ENCODE data around the gene CLDN7.
A peak's percentile ranks its signal among the peaks of the same experiment; 100 is the strongest.

Gene CLDN7

DNA sequence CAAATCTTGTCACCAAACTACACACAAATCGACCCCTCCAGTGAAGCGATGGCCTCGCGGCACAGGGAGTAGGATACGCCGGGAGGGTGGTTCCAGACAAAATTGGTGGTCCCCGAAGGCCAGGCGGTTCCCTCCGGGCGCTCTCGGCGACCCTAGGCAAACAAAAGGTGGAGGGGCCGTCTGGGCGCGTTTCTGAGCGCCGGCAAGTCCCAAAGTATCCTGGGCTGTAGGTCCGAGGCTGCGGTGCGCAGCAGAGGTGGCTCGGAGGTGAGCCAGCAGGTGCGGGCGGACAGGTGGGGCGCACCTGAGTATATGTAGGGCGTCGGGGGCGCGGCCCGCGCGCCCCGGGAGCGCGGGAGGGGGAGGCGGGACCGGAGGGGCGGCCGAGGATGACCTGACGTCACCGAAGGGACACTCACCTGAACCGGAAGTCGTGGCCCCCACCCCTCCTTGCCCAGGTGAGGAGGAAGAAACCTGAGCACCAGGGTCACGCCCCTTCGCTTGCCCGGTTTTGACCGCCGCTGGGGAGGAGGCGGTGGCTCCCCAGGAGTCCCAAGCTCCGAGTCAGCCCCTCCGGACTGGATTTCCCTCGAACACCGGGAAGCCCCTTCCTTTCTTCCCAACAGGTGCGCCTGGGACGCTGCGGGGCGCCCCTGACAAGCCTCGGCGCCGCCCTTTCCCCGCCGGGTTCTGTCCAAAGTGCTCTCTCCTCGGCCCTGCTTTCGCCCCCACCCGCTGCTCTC is at the start of gene CLDN7:
Gene CLDN7, minus strand, starts transcription at position 287 of the 743 bp plus-strand sequence. CDS start 435 bp downstream, outside the sequence.
- TF ChIP-seq, protein P1, sequence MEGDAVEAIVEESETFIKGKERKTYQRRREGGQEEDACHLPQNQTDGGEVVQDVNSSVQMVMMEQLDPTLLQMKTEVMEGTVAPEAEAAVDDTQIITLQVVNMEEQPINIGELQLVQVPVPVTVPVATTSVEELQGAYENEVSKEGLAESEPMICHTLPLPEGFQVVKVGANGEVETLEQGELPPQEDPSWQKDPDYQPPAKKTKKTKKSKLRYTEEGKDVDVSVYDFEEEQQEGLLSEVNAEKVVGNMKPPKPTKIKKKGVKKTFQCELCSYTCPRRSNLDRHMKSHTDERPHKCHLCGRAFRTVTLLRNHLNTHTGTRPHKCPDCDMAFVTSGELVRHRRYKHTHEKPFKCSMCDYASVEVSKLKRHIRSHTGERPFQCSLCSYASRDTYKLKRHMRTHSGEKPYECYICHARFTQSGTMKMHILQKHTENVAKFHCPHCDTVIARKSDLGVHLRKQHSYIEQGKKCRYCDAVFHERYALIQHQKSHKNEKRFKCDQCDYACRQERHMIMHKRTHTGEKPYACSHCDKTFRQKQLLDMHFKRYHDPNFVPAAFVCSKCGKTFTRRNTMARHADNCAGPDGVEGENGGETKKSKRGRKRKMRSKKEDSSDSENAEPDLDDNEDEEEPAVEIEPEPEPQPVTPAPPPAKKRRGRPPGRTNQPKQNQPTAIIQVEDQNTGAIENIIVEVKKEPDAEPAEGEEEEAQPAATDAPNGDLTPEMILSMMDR (conservative IDR thresholded peaks at IDR 0.05) = no peak
- no peak for TF ChIP-seq ZFX (IDR thresholded peaks at IDR 0.05)
- H3K27ac ChIP-seq = peak within 1 kb of the TSS; percentile 99

- H3K27ac ChIP-seq = no peak overlapping the region
- TF ChIP-seq, protein P1 (conservative IDR thresholded peaks at IDR 0.05) = no peak
- no peak for TF ChIP-seq ZFX (IDR thresholded peaks at IDR 0.05)
Observed at GRCh38 chr17:7311110-7311705, 48.9 kb upstream of the CLDN7 start.

GRCh38 chr17:7309628-7310027 is 47.4 kb upstream of the CLDN7 start:
- peak overlapping the region; percentile 99; the same call in 1 of the 2 replicates for H3K27ac ChIP-seq
- TF ChIP-seq, protein P1 (conservative IDR thresholded peaks at IDR 0.05) = no peak
- no peak for TF ChIP-seq ZFX (IDR thresholded peaks at IDR 0.05)

DNA sequence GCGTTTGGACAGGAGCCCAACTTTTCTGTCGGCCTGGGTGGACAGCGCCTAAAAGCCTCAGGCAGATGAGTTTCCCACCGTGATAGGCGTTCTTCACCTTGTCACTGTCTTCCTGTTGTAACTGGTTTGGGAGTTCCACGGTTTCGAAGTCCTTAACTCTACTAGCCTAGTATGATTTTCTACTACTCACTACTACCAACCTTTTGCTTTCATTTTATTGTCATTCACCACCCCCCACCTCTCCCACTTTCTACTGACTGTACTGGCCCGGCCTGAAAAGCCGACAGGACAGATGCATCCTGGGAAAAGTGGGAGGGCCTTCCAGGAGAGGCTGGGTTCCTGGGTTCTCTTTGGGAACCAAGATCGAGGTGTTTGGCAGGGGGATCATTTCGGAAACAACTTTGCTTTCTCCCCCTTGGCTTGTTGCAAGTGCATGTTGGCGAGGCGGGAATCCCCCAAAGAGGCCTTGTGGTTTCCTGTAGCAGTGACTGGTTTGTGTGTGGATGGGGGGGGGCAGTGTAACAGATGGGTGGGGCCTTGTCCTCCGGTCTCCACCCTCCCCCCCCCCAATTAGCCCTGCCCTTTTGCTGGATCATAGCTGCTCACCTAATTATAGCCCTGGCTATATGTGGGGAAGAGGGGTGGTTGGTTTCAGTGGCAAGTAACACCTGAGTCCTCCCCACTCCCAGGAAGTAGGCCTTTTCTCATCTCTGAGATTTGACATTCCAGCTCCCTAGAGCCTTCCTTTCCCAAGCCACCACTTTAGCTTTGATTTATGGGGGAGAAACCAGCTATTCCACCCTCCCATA is 46.6 kb upstream of the CLDN7 start:
- TF ChIP-seq, protein P1 (conservative IDR thresholded peaks at IDR 0.05) = no peak
- TF ChIP-seq ZFX (IDR thresholded peaks at IDR 0.05) = no peak
- H3K27ac ChIP-seq = peak overlapping the region; percentile 99

GRCh38 chr17:7307686-7308624 is 45.7 kb upstream of the CLDN7 start:
- H3K27ac ChIP-seq = peak overlapping the region; percentile 99
- TF ChIP-seq, protein P1 (conservative IDR thresholded peaks at IDR 0.05) = no peak
- TF ChIP-seq ZFX (IDR thresholded peaks at IDR 0.05) = 0 out of 2 replicates have a peak, but pooled peaks have one; percentile 10

DNA sequence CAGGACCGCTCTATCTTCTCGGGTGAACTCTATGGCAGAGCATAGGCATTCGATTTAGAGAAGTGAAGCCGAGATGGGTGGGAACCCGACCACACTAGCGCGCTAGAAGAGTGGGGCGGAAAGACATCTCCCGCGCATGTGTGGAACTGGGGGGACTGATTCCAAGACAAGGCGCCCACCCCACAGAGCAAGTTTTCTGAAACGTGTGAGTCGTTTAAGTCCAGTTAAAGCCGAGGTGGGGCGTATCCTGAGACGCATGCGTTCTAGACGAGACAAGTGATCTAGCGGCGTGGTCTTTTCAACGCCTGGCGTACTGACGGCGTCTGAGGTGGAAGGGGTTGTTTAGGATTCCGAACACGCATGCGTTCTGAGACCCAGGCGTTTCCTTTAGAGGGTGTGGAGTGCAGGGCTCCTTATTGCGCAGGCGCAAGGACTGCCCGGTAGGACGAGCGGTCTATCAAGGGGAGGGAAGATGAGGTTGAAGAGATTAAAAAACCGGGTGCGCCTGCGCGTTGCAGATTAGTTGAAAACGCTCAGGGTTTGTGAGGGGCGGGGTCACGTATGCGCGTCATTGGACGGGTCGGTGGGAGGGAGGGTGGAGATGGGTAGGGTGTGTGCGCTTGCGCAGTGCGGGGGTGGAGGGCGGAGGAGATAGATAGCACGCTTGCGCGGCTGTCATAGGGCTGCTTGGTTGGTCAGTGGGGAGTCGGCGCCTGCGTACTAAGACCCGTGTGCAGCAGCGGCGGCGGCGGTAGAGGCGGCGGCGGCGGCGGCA is 44.8 kb upstream of the CLDN7 start, which contains the start of gene EIF5A:
Gene EIF5A, plus strand, starts transcription at position 718 of the 775 bp plus-strand sequence. CDS start 2,008 bp downstream, outside the sequence.
- no peak for TF ChIP-seq ZFX (IDR thresholded peaks at IDR 0.05)
- TF ChIP-seq, protein P1 (conservative IDR thresholded peaks at IDR 0.05) = no peak
- peak within 1 kb of the TSS; percentile 99 for H3K27ac ChIP-seq
